ENCODE data around the gene CEP55. TPM values are rescaled to one million over a fixed set of nuclear protein-coding genes. Genes with fewer than 3 reads are reported as not detected.
A peak's percentile ranks its signal among the peaks of the same experiment; 100 is the strongest.
"Not testable (repeated sequence)": the region's sequence is repeated elsewhere in the genome, so short reads cannot be mapped to it uniquely, and the experiment has no call there.

CEP55 gene
- 7.8 TPM for total RNA-seq

DNA sequence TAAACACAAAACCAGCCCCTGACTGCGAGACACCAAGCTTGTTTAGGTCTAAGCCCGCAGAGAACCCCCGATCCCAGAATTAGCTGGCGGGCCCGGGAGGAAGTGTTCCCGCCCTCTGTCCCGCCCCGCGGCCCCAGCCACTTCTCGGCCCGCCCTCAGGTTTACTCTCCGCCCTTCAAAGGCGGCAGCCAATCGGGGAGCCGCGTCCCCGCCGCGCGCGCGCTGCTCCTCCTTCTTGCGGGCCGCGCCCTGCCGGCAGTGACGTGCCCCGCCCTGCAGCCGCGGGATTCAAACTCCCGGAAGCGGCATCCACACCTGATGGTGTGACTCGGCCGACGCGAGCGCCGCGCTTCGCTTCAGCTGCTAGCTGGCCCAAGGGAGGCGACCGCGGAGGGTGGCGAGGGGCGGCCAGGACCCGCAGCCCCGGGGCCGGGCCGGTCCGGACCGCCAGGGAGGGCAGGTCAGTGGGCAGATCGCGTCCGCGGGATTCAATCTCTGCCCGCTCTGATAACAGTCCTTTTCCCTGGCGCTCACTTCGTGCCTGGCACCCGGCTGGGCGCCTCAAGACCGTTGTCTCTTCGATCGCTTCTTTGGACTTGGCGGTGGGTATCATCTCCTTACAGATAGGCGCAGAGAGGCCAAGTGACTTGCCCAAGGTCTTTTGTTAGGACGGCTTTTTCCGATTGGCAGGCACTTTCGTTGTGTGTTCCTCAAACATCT, at the start of gene CEP55:
TSS of gene CEP55 (plus strand) at position 291 of the 720 bp plus-strand sequence. CDS start 3,440 bp downstream, outside the sequence.
- peak; percentile 89 for DNase-seq

DNA sequence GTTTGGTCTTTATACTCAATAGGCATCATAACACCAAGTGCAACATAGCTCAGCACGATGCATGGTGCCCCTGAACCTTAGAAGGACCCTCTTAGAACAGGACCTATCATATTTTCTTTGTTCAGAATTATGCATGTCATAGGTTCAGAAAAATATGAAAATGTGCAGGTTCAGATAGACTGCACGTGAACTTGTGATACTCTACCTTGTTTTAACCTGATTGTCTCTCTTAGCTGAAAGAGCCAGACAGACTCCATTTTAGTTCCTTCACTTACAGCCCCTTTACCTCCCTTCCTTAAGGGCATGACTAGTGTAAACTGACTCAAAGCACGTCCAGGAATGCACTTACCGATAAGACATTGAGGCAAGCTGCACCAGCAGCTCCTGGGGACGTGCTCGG, 49.4 kb upstream of the CEP55 start:
- DNase-seq, result no peak

DNA sequence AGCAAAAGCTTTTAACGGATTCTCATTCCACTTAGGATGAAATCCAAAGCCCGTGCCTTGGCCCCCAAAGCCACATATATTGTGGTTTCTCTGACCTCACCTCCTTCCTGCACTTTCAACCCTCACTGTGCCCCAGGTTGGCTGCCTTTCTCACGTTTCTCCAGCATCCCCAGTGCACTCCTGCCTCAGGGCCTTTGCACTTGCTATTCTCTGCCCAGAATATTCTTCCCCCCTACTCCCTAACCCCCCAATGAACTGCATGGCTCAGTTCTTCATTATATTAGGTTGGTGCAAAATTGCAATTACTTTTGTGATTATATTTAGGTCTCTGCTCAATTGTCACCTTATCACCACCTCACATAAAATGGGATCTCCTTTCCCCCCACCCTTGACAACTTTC, 48.4 kb upstream of the CEP55 start:
- no peak for DNase-seq

DNA sequence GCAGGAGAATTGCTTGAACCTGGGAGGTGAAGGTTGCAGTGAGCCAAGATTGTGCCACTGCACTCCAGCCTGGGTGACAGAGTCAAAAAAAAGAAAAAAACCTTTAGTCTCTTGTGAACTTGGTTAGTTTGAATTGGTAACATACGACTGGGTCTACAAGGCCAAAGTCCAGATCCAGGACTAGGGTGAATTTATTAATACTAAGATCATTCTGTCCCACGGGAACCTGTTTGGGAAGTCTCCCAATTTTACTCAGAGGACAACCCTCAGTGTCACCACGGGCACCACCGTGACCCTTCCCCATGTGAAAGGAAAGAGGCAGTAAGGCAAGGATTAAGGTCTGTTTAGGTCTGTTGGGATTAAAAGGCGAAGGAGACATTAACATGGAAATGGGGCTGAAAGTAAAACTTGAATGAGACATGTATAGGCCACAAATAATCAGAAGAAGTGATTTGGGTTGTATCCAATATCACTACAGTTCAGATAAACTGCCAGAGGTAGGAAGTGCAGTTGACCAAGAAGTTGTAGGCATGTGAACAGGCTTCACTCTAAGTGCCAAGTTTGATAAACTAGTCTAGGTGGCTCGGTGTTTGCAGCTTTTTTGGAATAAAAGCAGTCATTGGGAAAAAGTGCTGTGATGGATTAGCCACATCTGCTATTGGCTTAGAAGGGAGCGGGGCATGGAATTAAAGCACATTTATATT, 45.0 kb upstream of the CEP55 start:
- no peak for DNase-seq

DNA sequence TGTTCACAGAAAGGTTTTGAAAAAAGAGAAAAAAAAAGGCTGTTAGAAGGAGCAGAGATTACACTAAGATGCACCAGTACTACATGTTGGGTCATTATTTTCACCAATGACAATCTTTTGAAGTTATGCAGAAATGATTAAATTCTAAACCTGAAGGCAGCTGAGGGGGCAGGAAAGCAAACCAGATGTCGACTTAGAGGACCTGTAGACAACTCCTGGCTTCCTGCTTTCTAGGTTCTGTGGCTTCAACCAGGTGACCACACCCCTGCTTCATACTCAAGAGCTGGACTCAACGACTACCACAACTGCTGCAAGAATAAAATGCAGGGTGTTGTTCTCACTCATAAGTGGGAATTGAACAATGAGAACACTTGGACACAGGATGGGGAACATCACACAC, 44.3 kb upstream of the CEP55 start:
- no peak for DNase-seq

DNA sequence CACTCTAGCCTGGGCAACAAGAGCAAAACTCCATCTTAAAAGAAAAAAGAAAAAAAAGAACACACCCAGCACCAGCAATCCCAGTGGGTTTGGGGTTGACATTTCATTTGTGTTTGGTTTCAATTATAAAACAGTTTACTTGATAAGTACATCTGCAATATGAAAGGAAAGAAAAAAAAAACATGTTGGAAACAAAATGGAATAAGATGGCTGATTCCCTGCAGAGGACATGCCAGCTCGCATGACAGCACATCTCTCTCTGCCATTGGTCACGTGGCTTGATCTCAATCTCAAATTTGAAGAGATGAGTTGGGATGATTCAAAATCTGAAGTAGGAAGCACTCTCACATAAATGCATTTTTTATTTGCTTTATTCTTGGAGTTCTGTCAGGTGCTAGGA, 42.3 kb upstream of the CEP55 start:
- DNase-seq, result peak; percentile 25

DNA sequence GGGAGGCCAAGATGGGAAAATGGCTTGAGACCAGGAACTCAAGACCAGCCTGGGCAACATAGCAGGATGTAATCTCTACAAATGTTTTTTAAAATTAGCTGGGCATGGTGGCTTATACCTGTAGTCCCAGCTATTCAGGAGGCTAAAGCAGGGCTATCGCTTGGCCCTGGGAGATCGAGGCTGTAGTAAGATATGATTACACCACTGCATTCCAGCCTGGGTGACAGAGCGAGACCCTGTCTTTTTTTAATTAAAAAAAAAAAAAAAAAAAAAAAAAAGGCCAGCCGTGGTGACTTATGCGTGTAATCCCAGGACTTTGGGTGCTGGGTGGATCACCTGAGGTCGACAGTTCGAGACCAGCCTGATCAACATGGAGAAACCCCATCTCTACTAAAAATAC, 41.7 kb upstream of the CEP55 start:
- no peak for DNase-seq

DNA sequence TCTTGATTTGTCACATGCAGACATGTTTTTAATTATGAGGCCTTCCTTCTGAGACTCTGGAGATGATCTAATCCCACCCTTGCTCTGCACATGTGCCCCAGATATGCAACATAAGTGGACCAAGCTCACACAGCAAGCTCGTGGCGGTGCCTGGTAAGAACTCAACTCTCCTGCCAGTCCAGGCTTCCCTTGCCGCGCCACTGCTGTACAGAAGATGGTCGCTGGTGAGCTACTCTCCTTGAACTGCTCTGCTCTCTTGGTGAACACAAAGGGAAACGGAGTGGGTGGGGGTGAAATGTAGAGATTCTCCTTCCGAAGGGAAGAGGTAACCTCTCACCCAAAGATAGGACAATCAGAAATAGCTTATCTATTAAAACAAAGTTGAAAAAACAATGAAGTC, 39.9 kb upstream of the CEP55 start:
- DNase-seq, result peak; percentile 75

DNA sequence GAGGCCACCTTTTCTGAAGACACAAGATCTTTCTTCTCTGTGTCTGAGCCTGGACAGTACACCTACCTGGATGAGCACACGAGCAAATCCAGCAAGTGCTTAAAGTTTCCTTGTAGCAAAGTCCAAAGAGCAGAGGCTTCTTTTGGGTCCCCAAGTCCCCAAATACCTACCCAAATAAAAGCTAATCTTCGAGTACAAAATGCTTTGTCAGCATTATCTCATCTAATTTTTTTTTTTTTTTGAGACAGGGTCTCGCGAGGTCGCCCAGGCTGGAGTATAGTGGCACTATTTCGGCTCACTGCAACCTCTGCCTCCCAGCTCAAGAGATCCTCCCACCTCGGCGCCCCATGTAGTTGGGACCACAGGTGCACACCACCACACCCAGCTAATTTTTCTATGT, 38.9 kb upstream of the CEP55 start:
- no peak for DNase-seq

DNA sequence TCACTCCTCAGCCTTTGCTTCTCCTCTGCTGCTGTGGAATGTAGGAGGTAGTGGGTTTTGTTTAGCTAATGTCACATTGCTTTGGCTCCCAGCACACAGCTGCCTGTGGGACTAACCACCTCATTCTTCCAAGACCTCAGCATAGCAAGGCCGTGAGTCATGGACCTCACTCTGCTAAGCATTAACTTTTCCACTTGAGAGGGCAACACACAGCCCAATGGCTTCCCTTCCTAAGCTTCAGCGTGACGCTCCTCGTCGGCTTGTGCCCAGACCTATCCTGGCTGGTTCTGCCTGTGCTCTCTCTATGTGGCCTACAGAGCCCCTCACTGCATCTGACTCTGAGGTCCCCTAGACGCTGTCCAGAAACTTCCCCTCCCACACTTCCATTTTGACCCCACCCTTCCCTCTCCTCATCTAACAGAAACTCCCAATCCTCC, 37.6 kb upstream of the CEP55 start:
- DNase-seq, result peak; percentile 95

DNA sequence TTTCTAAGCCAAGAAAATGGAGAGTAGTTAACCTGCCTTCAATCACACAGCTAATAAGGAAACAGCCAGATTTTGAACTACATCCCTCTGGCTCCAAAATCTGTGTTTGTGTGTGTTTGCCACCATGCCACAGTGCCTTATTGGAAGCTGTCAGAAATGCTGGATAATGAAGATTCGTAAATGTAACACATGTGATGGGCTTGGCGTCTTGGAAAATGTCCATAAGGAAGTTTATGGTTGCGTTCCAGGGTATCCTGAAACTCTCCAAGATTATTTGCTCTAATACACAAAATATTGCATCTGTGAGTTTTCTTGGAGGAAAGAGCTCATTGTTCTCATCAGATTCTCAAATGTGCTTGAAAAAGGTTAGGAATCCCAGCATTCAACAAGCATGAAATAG, 36.9 kb upstream of the CEP55 start:
- peak; percentile 72 for DNase-seq

DNA sequence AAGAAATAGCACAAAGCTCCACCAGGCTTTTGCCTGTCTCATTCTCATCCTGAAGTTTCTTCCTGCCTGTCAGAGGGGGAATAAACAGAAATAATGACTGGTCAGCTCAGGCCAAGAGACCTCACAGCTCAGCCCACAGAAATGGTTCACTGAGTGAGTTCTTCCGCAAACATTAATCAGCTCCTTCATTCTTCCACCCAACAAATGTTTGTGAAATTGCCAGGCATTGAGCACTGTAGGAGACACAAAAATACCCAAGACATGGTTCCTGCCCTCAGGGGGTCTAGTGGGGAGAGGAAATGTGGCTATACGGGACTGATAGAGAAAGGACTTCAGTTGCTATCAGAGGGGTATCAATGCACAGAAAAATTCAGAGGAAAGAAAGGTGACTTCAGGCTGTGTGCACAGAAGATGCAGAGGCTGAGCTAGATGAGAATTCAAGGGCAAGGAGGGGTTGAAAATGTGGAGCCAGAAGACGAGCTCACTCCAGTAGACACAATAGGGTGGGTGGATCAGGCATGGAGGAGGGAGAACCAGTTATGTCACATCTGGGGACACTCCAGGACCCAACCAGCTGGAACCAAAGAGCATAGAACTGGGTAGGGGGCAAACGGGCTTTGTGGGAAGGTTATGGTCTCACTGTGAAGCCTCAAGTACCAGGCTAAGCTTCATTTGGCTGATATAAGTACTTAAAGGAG, 35.2 kb upstream of the CEP55 start:
- no peak for DNase-seq

DNA sequence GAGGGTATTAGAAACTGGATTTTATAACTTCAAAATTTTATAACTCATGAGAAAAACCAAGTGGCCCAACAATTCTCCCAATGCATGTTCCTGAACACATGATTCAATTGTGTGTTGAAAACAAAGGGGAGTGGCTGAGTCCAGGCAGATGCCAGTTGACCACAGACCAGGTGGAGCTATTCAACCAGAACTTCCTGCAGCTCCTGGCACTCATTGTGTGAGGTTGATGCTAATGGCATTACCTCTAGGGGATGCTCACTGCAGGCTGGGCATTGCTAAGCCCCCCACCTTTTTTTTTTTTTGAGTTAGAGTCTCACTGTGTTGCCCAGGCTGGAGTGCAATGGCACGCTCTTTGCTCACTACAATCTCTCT, 34.6 kb upstream of the CEP55 start:
- DNase-seq, result no peak

DNA sequence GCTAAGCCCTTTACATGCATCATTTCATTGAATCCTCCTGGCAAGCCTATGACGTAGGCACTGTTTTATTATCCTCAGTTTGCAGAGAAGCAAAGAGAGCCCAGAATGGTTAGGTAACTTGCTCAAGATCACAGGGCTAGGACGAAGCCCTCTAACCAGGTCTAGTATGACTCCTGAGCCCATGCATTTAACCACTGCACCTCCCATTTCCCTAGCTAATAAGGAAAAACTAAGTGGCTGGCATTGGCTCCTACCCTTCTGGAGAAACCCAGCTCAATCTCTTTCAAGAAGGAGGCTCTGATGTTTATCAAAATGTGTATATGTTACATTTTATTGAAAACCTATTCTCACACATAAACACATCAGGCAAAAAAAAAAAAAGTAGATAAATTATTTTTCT, 34.0 kb upstream of the CEP55 start:
- DNase-seq, result no peak

DNA sequence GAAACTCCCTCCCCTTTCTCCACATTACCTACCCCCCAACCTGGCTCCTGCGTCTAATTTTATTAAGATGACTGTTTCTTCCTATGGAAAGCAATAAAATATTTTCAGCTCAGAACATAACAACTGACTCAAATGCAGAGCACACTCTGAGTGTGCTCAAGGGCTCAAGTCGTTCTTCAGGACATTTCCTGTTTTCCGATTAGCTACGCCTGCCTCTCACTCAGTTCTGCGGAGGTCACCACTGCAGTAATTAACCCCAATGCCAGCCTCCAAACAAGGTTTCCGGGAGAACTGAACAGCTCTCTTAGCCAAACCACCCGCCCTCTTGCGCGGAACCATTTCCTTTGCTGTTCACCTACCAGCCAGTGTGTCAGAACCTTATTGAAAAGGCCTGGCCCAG, 33.5 kb upstream of the CEP55 start:
- peak; percentile 29 for DNase-seq

DNA sequence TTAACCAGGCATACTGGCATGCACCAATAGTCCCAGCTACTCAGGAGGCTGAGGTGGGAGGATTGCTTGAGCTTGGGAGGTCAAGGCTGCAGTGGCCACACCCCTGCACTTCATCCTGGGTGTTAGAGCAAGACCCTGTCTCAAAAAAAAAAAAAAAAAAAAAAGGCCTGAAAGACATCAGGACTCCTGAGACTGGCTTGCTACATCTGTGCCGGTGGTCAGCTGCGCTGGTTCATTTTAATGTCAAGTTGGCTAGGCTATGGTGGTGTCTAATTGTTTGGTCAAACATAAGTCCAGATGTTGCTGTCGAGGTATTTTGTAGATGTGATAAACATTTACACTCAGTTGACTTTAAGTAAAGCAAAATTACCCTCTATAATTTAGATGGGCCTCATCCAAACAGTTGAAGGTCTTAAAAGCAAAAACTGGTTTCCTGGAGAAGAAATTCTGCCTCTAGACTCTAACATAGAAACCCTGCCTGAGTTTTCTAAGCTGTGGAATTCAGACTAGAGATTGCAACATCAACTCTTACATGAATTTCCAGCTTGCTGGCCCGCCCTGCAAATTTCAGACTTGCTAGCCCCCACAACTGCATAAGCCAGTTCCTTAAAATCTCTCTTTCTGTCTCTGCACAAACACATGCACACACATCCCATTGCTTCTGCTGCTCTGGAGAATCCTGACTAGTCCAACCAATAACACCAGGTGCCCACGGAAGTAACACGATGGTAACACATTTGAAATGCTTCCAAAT, 32.5 kb upstream of the CEP55 start:
- DNase-seq, result peak; percentile 45

DNA sequence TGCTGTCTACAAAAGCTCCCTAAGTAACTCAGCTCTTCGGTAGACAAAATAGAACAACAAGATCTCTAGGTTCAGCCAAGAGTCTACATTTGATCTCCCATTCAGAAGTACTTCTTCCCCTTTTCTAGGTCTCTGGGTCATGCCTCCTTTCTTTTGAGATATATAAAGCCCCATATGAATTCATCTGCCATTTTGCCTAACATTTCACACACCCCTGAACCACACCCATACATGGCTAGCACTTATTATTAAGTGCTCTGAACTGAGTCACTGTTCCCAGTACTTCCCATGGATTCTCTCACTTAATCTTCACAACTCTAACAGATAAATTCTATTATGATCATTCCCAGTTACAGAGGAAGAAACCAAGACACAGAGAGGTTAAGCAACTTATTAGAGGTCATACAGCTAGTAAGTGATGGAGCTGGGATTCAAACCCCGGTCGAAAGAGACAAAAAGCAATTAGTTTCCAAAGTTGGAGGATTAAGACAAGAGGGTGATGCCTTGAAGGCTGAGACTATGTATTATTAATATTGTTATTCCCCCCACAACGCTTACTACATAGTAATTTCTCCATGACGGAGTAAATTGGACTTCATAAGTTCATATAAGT, 31.5 kb upstream of the CEP55 start:
- DNase-seq, result no peak

DNA sequence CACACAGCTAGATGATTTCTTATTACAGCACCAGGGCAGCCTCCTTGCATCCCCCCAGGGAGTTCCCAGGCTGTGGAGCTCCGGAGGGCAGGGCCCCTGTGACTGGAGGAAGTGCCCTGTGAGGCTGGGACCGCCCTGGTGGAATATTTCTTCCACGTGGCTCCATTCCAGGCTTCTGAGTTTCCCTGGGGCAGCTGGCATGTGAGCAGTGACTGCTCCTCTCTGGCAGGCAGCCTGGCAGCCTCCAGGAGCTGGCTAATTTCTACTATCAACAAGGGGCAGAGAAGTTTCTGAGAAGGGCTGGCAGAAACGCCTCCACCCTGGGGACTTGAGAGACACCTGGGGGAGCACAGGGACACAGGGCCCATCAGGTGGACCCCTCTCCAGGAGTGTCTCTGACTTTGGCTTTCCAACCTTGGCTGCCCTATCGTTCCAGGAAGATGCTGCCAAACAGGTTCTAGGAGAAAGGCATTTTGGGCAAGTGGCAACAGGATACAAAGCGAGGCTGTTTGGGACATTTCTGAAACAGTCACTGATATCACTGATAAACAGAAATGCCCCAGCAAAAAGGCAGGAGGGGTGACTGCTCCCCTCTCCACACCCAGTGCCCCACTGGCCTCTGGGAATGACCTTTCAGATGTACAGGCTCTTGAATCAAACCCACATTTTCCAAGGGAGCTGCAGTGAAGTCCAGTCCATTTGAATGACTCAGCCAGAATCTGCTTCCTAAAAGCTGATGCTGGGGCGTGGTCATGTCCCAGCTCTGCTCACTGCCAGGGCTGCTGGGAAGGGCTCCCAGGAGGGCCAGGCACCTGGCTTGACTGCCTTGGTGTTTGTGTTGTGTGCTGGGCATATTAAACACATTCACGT, 30.4 kb upstream of the CEP55 start:
- DNase-seq, result peak; percentile 41

DNA sequence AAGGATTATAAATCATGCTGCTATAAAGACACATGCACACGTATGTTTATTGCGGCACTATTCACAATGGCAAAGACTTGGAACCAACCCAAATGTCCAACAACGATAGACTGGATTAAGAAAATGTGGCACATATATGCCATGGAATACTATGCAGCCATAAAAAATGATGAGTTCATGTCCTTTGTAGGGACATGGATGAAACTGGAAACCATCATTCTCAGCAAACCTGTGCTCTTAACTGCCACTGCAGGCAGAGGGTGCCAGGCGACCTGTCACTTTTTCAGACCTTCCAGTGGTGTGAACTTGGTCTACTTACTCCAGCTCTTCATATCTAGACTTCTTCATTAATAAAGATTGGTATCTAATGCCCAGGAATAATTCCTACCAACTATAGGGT, 28.8 kb upstream of the CEP55 start:
- not testable (repeated sequence) for DNase-seq

DNA sequence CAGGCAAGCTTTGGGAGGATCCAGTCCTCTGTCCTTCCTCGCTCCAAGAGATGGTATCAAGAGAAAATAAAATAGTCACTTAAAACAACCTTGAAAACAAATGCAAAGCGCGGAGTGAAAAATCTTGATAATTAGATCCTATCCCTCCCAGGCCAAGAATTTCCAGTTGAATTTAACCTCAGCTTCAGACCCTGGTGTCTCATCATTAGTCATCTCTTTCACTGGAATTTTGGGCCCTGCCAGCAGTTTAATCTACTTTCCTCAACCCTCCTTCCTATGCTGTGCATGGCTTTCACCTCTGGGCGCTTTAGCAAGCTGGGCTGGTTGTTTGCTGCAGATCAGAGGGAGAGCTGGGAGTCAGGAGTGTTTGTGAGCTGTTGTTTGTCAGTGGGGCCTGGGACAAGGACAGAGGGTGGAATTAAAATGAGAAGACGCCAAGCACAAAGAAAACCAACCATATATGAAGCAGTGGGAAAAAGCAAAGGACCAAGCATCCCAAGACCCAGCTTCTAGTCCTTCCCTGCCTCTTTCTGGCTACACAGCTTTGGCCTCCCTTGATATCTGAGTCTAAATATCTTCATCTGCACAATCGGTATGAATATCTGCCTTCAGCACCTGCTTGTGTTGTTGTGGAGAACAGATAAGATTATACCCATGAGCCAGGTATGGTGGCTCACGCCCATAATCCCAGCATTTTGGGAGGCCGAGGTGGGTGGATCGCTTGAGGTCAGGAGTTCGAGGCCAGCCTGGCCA, 27.8 kb upstream of the CEP55 start:
- no peak for DNase-seq
